B cell (primary cell): Measurements from ENCODE around the gene RFC3. TPM values are rescaled to one million over a fixed set of nuclear protein-coding genes. Genes with fewer than 3 reads are reported as not detected.
"Not testable (repeated sequence)": the region's sequence is repeated elsewhere in the genome, so short reads cannot be mapped to it uniquely, and the experiment has no call there.

Experiments
- ATAC-seq: fragments of 200-7000 bp; cut with Tn5 transposase; one replicate; pipeline ENCODE4 v1.10.0; 2021; ENCODE audit warnings: low read depth, mild to moderate bottlenecking, moderate number of reproducible peaks, moderate library complexity
- CTCF ChIA-PET: fragments of 350-600 bp; sonication (Branson Sonifier 250); formaldehyde crosslinking; loops from one replicate; lab custom pipeline; 2021; ENCODE audit warnings: antibody characterized with exemption, inconsistent platforms; lab: Charles Lee
- POLR2A ChIA-PET: fragments of 350-600 bp; sonication (Branson Sonifier 250); formaldehyde crosslinking; loops from one replicate; lab custom pipeline; 2021; ENCODE audit warnings: antibody characterized with exemption; lab: Charles Lee
- DNase-seq: peaks from one replicate; pipeline ENCODE4 v3.0.0; 2013
- H2AFZ ChIP-seq: 2 replicates; pipeline ENCODE4 v1.6.1; 2012; ENCODE audit warnings: mild to moderate bottlenecking, low read depth, low read length; ENCODE audit not compliant: insufficient read depth, poor library complexity, severe bottlenecking
- H3K27ac ChIP-seq, 2 donors: 1 replicate in 1 of 2; 2 replicates in 1 of 2; pipeline ENCODE4 v1.5.1; 2012 to 2013; ENCODE audit warnings: low read length in 2 of 2, mild to moderate bottlenecking in 2 of 2, moderate library complexity in 1 of 2
- H3K27me3 ChIP-seq, 4 experiments: fragments of 200-600 bp in 1 of 4; sonication (generic) in 1 of 4; replicated peaks in 1 of 4; 1 replicate in 2 of 4; 2 replicates in 2 of 4; pipeline versions ENCODE4 v1.6.1 to v1.7.0; 2013 to 2016; ENCODE audit warnings: low read length in 3 of 4, mild to moderate bottlenecking in 2 of 4, mixed read lengths in 1 of 4, moderate library complexity in 1 of 4; ENCODE audit not compliant: insufficient read depth in 4 of 4, control insufficient read depth in 3 of 4; ENCODE audit errors: control extremely low read depth in 1 of 4
- H3K36me3 ChIP-seq, 2 experiments: replicated peaks in 1 of 2; 1 replicate in 1 of 2; 2 replicates in 1 of 2; pipeline versions ENCODE4 v1.6.1 to v1.7.1; 2013; ENCODE audit warnings: low read length in 1 of 2; ENCODE audit not compliant: insufficient read depth in 2 of 2, control insufficient read depth in 1 of 2; ENCODE audit errors: control extremely low read depth in 1 of 2, extremely low read depth in 1 of 2
- H3K4me1 ChIP-seq, 2 donors: fragments of 200-600 bp in 1 of 2; sonication (generic) in 1 of 2; 1 replicate in 1 of 2; 2 replicates in 1 of 2; pipeline versions ENCODE4 v1.5.1 to v1.6.1; 2013 to 2017; ENCODE audit warnings: low read length in 2 of 2; ENCODE audit not compliant: control insufficient read depth in 2 of 2, insufficient read depth in 2 of 2
- H3K4me2 ChIP-seq: replicated peaks from 2 replicates; pipeline ENCODE3; 2012; ENCODE audit warnings: mild to moderate bottlenecking, low read depth, low read length; ENCODE audit not compliant: poor library complexity, severe bottlenecking
- H3K4me3 ChIP-seq, 5 experiments: fragments of 200-600 bp in 1 of 5; sonication (generic) in 1 of 5; 1 replicate in 3 of 5; 2 replicates in 2 of 5; pipeline versions ENCODE4 v1.5.1 to v1.7.0; 2011 to 2016; ENCODE audit warnings: low read length in 4 of 5, mild to moderate bottlenecking in 4 of 5, low read depth in 2 of 5, control low read depth in 1 of 5, moderate library complexity in 1 of 5; ENCODE audit not compliant: insufficient read depth in 1 of 5; ENCODE audit errors: control extremely low read depth in 1 of 5, extremely low read depth in 1 of 5
- H3K79me2 ChIP-seq: fragments of 200-600 bp; sonication (generic); one replicate; pipeline ENCODE4 v1.6.0; 2016; ENCODE audit warnings: low read length; ENCODE audit not compliant: control insufficient read depth, insufficient read depth
- H3K9ac ChIP-seq: fragments of 200-600 bp; sonication (generic); 2 replicates; pipeline ENCODE4 v1.6.1; 2017; ENCODE audit warnings: mild to moderate bottlenecking, low read length, moderate library complexity
- H3K9me3 ChIP-seq, 3 donors: one replicate each; pipeline versions ENCODE4 v1.6.1 to v1.7.1; 2013; ENCODE audit warnings: low read length in 2 of 3; ENCODE audit not compliant: control insufficient read depth in 2 of 3, insufficient read depth in 1 of 3; ENCODE audit errors: control extremely low read depth in 1 of 3
- H4K20me1 ChIP-seq: 2 replicates; pipeline ENCODE4 v1.6.0; 2012; ENCODE audit warnings: mild to moderate bottlenecking, low read length; ENCODE audit not compliant: insufficient read depth, control insufficient read depth, poor library complexity, severe bottlenecking
- H3K27ac Mint-ChIP-seq: one replicate; pipeline ENCODE4 v1.8.0; 2021; ENCODE audit warnings: mixed read lengths
- H3K27me3 Mint-ChIP-seq: one replicate; pipeline ENCODE4 v1.8.0; 2021; ENCODE audit warnings: mixed read lengths
- H3K4me1 Mint-ChIP-seq: one replicate; pipeline ENCODE4 v1.8.0; 2021; ENCODE audit warnings: mixed read lengths
- H3K4me3 Mint-ChIP-seq: one replicate; pipeline ENCODE4 v1.8.0; 2021; ENCODE audit warnings: mixed read lengths
- H3K9me3 Mint-ChIP-seq: one replicate; pipeline ENCODE4 v1.8.0; 2022; ENCODE audit warnings: mixed read lengths; ENCODE audit not compliant: insufficient read depth
- EZH2 ChIP-seq: IDR thresholded peaks from 2 replicates; pipeline ENCODE4 v1.6.1; 2012; ENCODE audit warnings: borderline replicate concordance, low read depth, mild to moderate bottlenecking, moderate library complexity, low read length; ENCODE audit not compliant: insufficient read depth, poor library complexity, severe bottlenecking
- WGBS: methylation state at CpG from one replicate; pipeline ENCODE4 v1.1.5; 2013; ENCODE audit warnings: missing lambda C conversion rate; ENCODE audit not compliant: insufficient coverage; 5-methylcytosine and 5-hydroxymethylcytosine counted together
- intact Hi-C: fragments of 100-400 bp; cut with micrococcal nuclease; formaldehyde crosslinking; loops from one replicate; pipeline ENCODE4 v1.10.0; 2022
- polyA plus RNA-seq: library from polyadenylated mRNA; depleted of rRNA; stranded (reverse); fragments of >200 nt; gene quantifications from 2 replicates; pipeline ENCODE4 v1.2.3, GENCODE V29; 2012
- total RNA-seq, 2 donors: library from RNA; stranded (reverse); fragments of 120-200 nt in 1 of 2; gene quantifications; 1 replicate in 1 of 2; 2 replicates in 1 of 2; pipeline versions ENCODE4 v1.2.3 to v1.2.4, GENCODE V29; 2013 to 2022
- TF ChIP-seq, protein P1 (sequence below): fragments of 200-600 bp; IDR thresholded peaks from one replicate; pipeline ENCODE4 v1.8.0; 2022; ENCODE audit warnings: antibody characterized with exemption, mild to moderate bottlenecking

RFC3 gene
- total and polyA plus RNA-seq, 2 donors (not counting 1 experiment from before 2014, with no cell fraction given) = 3.2 to 9.4 TPM

DNA sequence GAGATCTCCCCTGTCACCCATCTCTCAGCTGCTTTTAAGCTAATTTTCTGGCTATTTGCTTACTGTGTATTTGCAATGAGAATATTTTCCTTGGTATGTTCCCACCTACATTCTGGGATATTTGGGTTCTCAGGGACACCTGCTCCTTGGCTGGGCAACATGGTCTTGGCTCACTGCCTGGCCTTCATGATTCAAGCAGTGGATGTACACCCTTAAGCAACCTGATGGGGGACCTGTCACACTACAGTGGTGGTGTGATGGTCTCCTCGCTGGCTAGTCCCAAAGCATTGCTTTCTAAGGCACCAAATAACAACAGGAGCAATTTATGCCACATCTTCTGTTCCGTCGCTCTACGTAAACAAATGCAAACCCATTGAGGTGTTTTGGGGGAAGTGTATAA lies 35.3 kb upstream of the RFC3 start:
- no peak overlapping the region for H3K27ac Mint-ChIP-seq
- H3K27me3 Mint-ChIP-seq = peaks cover 6% of the 10 kb centered on the region
- Histone ChIP-seq H3K27ac (no peak overlapping the region), H3K27me3 (no peaks in the 10 kb centered on the region), H2AFZ (no peak overlapping the region), H3K36me3 (no peaks in the 10 kb centered on the region), H3K9me3 (peaks cover 0 to 1% (median 0%) of the 10 kb centered on the region in 3 donors), H3K4me1 (peaks cover 6 to 10% of the 10 kb centered on the region in 2 donors), H3K79me2 (no peaks in the 10 kb centered on the region), H4K20me1 (no peaks in the 10 kb centered on the region), H3K9ac (no peak overlapping the region), H3K4me3 (no peak overlapping the region), H3K4me2 (no peak overlapping the region)
- no CpG with 5 or more reads among the region's 4 CpGs for WGBS
- CTCF ChIA-PET = no interaction called here
- POLR2A ChIA-PET = no interaction called here
- H3K4me3 Mint-ChIP-seq = no peak overlapping the region
- H3K9me3 Mint-ChIP-seq = peaks cover 2% of the 10 kb centered on the region
- intact Hi-C loops = no loop called here
- no peak for TF ChIP-seq EZH2
- TF ChIP-seq, protein P1, sequence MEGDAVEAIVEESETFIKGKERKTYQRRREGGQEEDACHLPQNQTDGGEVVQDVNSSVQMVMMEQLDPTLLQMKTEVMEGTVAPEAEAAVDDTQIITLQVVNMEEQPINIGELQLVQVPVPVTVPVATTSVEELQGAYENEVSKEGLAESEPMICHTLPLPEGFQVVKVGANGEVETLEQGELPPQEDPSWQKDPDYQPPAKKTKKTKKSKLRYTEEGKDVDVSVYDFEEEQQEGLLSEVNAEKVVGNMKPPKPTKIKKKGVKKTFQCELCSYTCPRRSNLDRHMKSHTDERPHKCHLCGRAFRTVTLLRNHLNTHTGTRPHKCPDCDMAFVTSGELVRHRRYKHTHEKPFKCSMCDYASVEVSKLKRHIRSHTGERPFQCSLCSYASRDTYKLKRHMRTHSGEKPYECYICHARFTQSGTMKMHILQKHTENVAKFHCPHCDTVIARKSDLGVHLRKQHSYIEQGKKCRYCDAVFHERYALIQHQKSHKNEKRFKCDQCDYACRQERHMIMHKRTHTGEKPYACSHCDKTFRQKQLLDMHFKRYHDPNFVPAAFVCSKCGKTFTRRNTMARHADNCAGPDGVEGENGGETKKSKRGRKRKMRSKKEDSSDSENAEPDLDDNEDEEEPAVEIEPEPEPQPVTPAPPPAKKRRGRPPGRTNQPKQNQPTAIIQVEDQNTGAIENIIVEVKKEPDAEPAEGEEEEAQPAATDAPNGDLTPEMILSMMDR = no peak
- H3K4me1 Mint-ChIP-seq = peaks cover 10% of the 10 kb centered on the region
- DNase-seq (no peak), ATAC-seq (no peak)

DNA sequence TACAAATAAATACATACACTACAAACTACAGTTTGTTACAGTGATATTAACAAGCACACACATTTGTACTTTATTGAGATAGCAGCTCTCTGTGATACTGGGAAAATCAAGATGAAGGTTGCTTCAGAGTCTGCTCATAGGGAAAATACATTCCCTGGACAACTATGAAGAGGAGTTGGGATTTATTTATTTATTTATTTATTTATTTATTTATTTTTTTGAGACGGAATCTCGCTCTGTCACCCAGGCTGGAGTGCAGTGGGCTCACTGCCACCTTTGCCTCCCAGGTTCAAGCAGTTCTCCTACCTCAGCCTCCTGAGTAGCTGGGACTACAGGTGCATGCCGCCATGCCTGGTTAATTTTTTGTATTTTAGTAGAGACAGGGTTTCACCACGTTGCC lies 34.7 kb upstream of the RFC3 start:
- intact Hi-C loops = not testable (repeated sequence)

More for the DNA sequence above, 34.7 kb upstream of the RFC3 start:
- H3K9ac ChIP-seq, H3K79me2 ChIP-seq, H3K9me3 ChIP-seq, H3K27me3 ChIP-seq, H3K36me3 ChIP-seq, H3K4me1 Mint-ChIP-seq, H3K4me3 ChIP-seq, H3K27ac ChIP-seq, H3K4me3 Mint-ChIP-seq, H3K27me3 Mint-ChIP-seq, H3K4me2 ChIP-seq, DNase-seq, H3K27ac Mint-ChIP-seq, H3K9me3 Mint-ChIP-seq, CTCF ChIA-PET, POLR2A ChIA-PET, H2AFZ ChIP-seq, ATAC-seq, H4K20me1 ChIP-seq: not testable (repeated sequence)
- H3K4me1 ChIP-seq = peaks cover 6 to 10% of the 10 kb centered on the region in 2 donors
- no CpG with 5 or more reads among the region's 4 CpGs for WGBS
